HL-60 (cell line): ENCODE data around the gene TRPV3.

Experiments
- CTCF ChIP-seq: IDR thresholded peaks from one replicate; pipeline ENCODE4 v1.5.1; 2011; ENCODE audit warnings: low read length, control low read depth, inconsistent platforms; ENCODE audit not compliant: insufficient read depth
- GABPA ChIP-seq: IDR thresholded peaks from 2 replicates; pipeline ENCODE4 v1.6.1; 2012; ENCODE audit warnings: low read depth
- POLR2AphosphoS5 ChIP-seq: IDR thresholded peaks from 2 replicates; pipeline ENCODE4 v1.6.1; 2012; ENCODE audit warnings: low read depth
- TF ChIP-seq, protein P1 (sequence below): IDR thresholded peaks from 2 replicates; pipeline ENCODE4 v1.6.1; 2012; ENCODE audit warnings: low read depth; ENCODE audit not compliant: insufficient replicate concordance

DNA sequence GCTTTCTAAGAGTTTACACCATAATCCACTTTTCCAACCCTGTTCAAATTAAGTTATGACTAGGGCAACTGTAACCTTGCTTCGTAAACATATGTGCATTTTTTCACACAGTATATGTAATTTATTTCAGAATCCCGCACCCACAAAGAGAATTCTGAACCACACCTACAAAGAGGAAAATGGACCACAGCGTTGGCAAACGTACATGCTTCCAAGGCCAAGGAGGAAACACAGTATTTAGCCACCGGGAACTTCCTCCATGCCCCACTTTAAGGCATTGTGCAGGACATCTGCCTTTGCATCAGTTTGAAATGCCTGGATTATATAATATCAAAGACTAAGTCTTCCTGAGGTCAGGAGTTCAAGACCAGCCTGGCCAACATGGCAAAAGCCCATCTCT is 88.1 kb downstream of the TRPV3 start:
- no peak for TF ChIP-seq CTCF
- TF ChIP-seq, protein P1, sequence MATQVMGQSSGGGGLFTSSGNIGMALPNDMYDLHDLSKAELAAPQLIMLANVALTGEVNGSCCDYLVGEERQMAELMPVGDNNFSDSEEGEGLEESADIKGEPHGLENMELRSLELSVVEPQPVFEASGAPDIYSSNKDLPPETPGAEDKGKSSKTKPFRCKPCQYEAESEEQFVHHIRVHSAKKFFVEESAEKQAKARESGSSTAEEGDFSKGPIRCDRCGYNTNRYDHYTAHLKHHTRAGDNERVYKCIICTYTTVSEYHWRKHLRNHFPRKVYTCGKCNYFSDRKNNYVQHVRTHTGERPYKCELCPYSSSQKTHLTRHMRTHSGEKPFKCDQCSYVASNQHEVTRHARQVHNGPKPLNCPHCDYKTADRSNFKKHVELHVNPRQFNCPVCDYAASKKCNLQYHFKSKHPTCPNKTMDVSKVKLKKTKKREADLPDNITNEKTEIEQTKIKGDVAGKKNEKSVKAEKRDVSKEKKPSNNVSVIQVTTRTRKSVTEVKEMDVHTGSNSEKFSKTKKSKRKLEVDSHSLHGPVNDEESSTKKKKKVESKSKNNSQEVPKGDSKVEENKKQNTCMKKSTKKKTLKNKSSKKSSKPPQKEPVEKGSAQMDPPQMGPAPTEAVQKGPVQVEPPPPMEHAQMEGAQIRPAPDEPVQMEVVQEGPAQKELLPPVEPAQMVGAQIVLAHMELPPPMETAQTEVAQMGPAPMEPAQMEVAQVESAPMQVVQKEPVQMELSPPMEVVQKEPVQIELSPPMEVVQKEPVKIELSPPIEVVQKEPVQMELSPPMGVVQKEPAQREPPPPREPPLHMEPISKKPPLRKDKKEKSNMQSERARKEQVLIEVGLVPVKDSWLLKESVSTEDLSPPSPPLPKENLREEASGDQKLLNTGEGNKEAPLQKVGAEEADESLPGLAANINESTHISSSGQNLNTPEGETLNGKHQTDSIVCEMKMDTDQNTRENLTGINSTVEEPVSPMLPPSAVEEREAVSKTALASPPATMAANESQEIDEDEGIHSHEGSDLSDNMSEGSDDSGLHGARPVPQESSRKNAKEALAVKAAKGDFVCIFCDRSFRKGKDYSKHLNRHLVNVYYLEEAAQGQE: no peak
- TF ChIP-seq POLR2AphosphoS5: no peak
- TF ChIP-seq GABPA: no peak
